A549 (cell line): ENCODE measurements around the gene SLC47A2. TPM values are rescaled to one million over a fixed set of nuclear protein-coding genes. Genes with fewer than 3 reads are reported as not detected.

Source experiments
- ATAC-seq, 2 experiments: fragments of 200-7000 bp in 1 of 2; fragments of >200 bp in 1 of 2; cut with Nextera tagmentation in 1 of 2; cut with Tn5 transposase in 1 of 2; 3 replicates each; pipeline versions ENCODE4 v1.8.0 to v1.9.1; 2018 to 2020; ENCODE audit warnings: mild to moderate bottlenecking in 1 of 2, moderate library complexity in 1 of 2
- CTCF ChIA-PET: fragments of 300-600 bp; sonication (Branson Sonifier 250); formaldehyde crosslinking; extraction: SDS; loops from one replicate; lab custom pipeline; 2021; ENCODE audit warnings: antibody characterized with exemption, inconsistent platforms; lab: Yijun Ruan, JAX
- POLR2A ChIA-PET: fragments of 350-600 bp; formaldehyde crosslinking; extraction: SDS; loops from one replicate; lab custom pipeline; 2021; ENCODE audit warnings: antibody characterized with exemption, inconsistent platforms; lab: Yijun Ruan, JAX
- DNase-seq, 2 experiments: peaks; one replicate each; pipeline versions ENCODE4 v3.0.0 to v3.0.0-alpha.2; 2011 to 2016; ENCODE audit warnings: low read depth in 1 of 2, low spot score in 1 of 2
- FAIRE-seq: peaks from 2 replicates; lab custom pipeline; 2011; peaks lifted over from hg19 to GRCh38; lab: Jason Lieb, UNC
- H3K27ac ChIP-seq, 2 experiments: fragments of >200 bp; sonication (Bioruptor Twin); formaldehyde crosslinking; 3 replicates each; pipeline ENCODE4 v1.5.1; 2016 to 2017
- H3K4me1 ChIP-seq: fragments of >200 bp; sonication (Bioruptor Twin); formaldehyde crosslinking; 3 replicates; pipeline ENCODE4 v1.6.1; 2016
- H3K4me2 ChIP-seq: fragments of >200 bp; sonication (Bioruptor Twin); formaldehyde crosslinking; 3 replicates; pipeline ENCODE4 v1.6.1; 2016
- H3K4me3 ChIP-seq: fragments of >200 bp; sonication (Bioruptor Twin); formaldehyde crosslinking; 3 replicates; pipeline ENCODE4 v1.5.1; 2016
- H3K9me3 ChIP-seq: fragments of >200 bp; sonication (Bioruptor Twin); formaldehyde crosslinking; 3 replicates; pipeline ENCODE4 v1.6.1; 2016
- CBX8 ChIP-seq: fragments of 200-600 bp; sonication (generic); IDR thresholded peaks from 2 replicates; pipeline ENCODE4 v1.6.1; 2016
- EHF ChIP-seq: fragments of 250-450 bp; sonication (Bioruptor Pico); IDR thresholded peaks from 2 replicates; pipeline ENCODE4 v1.5.0; 2020; ENCODE audit warnings: mild to moderate bottlenecking
- EP300 ChIP-seq, 2 experiments: fragments of >200 bp; sonication (Bioruptor Twin); formaldehyde crosslinking; IDR thresholded peaks; 2 replicates in 1 of 2; 3 replicates in 1 of 2; pipeline ENCODE4 v1.6.1; 2016 to 2017
- FOSB ChIP-seq: fragments of 250-450 bp; sonication (Bioruptor Pico); IDR thresholded peaks from 2 replicates; pipeline ENCODE4 v1.5.0; 2020; ENCODE audit warnings: mild to moderate bottlenecking, moderate library complexity
- HEYL ChIP-seq: fragments of 250-450 bp; sonication (Bioruptor Pico); IDR thresholded peaks from 2 replicates; pipeline ENCODE4 v1.8.0; 2021; ENCODE audit warnings: mild to moderate bottlenecking, moderate library complexity
- JUN ChIP-seq, 2 experiments: fragments of >200 bp; sonication (Bioruptor Twin); formaldehyde crosslinking; IDR thresholded peaks; 2 replicates in 1 of 2; 3 replicates in 1 of 2; pipeline ENCODE4 v1.6.1; 2016 to 2017
- JUNB ChIP-seq: fragments of >200 bp; sonication (Bioruptor Twin); formaldehyde crosslinking; IDR thresholded peaks from 2 replicates; pipeline ENCODE4 v1.6.1; 2016
- PHF8 ChIP-seq: fragments of 200-600 bp; sonication (generic); IDR thresholded peaks from 2 replicates; pipeline ENCODE4 v1.6.1; 2016; ENCODE audit warnings: low read depth, mild to moderate bottlenecking, antibody characterized with exemption, moderate library complexity, borderline replicate concordance
- POLR2A ChIP-seq: IDR thresholded peaks from 2 replicates; pipeline ENCODE4 v1.6.1; 2012; ENCODE audit warnings: mild to moderate bottlenecking, low read length
- RNF2 ChIP-seq: fragments of 200-600 bp; sonication (generic); IDR thresholded peaks from 2 replicates; pipeline ENCODE4 v1.6.1; 2016; ENCODE audit warnings: low read depth, mild to moderate bottlenecking, antibody characterized with exemption, moderate library complexity, borderline replicate concordance
- SMC3 ChIP-seq: fragments of >200 bp; sonication (Bioruptor Twin); formaldehyde crosslinking; IDR thresholded peaks from 3 replicates; pipeline ENCODE4 v1.6.1; 2018; ENCODE audit warnings: inconsistent platforms
- SREBF2 ChIP-seq: fragments of 450-650 bp; IDR thresholded peaks from 2 replicates; pipeline ENCODE4 v1.6.1; 2014; ENCODE audit warnings: mild to moderate bottlenecking, moderate library complexity
- TFCP2L1 ChIP-seq: fragments of 250-450 bp; sonication (Bioruptor Pico); IDR thresholded peaks from 2 replicates; pipeline ENCODE4 v1.5.0; 2021; ENCODE audit warnings: mild to moderate bottlenecking
- USF2 ChIP-seq: fragments of 450-650 bp; IDR thresholded peaks from 2 replicates; pipeline ENCODE4 v1.6.1; 2014; ENCODE audit warnings: antibody characterized with exemption
- ZFP36 ChIP-seq: fragments of 450-650 bp; IDR thresholded peaks from 2 replicates; pipeline ENCODE4 v1.6.1; 2014; ENCODE audit warnings: borderline replicate concordance; ENCODE audit not compliant: partially characterized antibody
- ZNF302 ChIP-seq: fragments of 250-450 bp; sonication (Bioruptor Pico); IDR thresholded peaks from 2 replicates; pipeline ENCODE4 v1.9.0; 2021; ENCODE audit warnings: inconsistent platforms, mild to moderate bottlenecking, moderate library complexity
- ZSCAN20 ChIP-seq: fragments of 250-450 bp; sonication (Bioruptor Pico); IDR thresholded peaks from 2 replicates; pipeline ENCODE4 v1.8.0; 2022; ENCODE audit warnings: mild to moderate bottlenecking, moderate library complexity
- whole genome bisulfite sequencing: methylation state at CpG from one replicate; pipeline ENCODE4 v1.1.6; 2017; ENCODE audit errors: missing lambda C conversion rate; 5-methylcytosine and 5-hydroxymethylcytosine counted together
- polyA plus RNA-seq, 4 experiments: library from polyadenylated mRNA; depleted of rRNA in 3 of 4; stranded (reverse); fragments of >200 nt; fragmentation: RNase III in 1 of 4; extraction: RNeasy Plus Mini Kit Qiagen cat#74134 plus additional on column Dnase treatment in 1 of 4; gene quantifications; 2 replicates in 3 of 4; 3 replicates in 1 of 4; pipeline ENCODE4 v1.2.3, GENCODE V29; 2011 to 2017
- TF ChIP-seq, protein P1 (sequence below): fragments of >200 bp; sonication (Bioruptor Twin); formaldehyde crosslinking; IDR thresholded peaks from 3 replicates; pipeline ENCODE4 v1.5.1; 2016

SLC47A2 gene
- polyA plus RNA-seq, 2 of the 4 experiments (the other 2 are of a cell fraction) = 0.13 to 0.27 TPM

DNA sequence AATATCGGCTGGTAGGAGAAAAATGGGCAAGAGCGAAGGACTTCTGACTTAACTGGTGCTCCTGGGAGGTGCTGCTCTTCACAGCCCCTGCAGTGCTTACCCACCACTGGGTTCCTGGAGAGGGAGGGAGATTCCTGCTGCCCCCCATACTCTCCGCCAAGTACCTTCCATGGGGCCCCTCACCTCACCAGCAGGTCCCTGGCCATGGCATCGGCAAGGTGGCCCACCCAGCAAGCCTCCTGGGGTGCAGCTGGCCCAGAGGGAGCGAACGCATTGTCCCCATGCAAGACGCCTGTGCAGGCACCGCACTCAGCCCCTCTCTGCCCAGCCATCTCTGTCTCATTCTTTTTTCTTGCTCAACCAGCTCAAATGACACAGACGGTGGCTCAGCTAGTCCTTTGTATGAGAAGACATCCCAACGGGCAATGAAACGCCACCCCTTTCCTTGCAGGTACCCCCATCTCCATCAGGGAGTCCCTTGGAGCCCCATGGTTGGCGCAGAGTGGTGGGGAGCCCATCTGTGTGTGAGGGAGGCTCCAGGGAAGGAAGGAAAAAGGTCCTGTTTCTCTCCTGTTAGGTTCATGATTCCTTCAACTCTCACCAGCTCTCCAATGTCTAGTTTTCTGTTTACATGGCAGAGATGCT is 41.3 kb upstream of the SLC47A2 start:
- FAIRE-seq = no peak
- Histone ChIP-seq H3K9me3 (no peaks in the 10 kb centered on the region), H3K4me3 (no peak overlapping the region), H3K4me2 (no peak overlapping the region), H3K27ac (peak overlapping the region; percentile 47 to 98; a peak in 5 of 6 replicates), H3K4me1 (peaks cover 28% of the 10 kb centered on the region)
- DNase-seq = no peak
- ATAC-seq = no peak
- ChIA-PET CTCF (interaction anchor here (0.6 to 22.4 kb wide), 13 partner anchors 5 to 395 kb away, joined by 3 to 681 read pairs (median 8); partner anchors contain the start of genes ALDH3A1, ALDH3A2, B9D1 and SLC47A1), POLR2A (no interaction called here)
- 93% methylated on average over 12 of the region's 12 CpGs for WGBS
- no peak for TF ChIP-seq SMC3
- no peak for TF ChIP-seq FOSB (CRISPR knock-in tag)
- no peak for TF ChIP-seq EHF (CRISPR knock-in tag)
- no peak for TF ChIP-seq RNF2
- no peak for TF ChIP-seq JUNB

- TF ChIP-seq CBX8 = no peak
- TF ChIP-seq PHF8 = no peak
- H3K4me1 ChIP-seq = peaks cover 34% of the 10 kb centered on the region
- no peak overlapping the region for H3K4me2 ChIP-seq
- WGBS = 95% methylated on average over 10 of the region's 10 CpGs
- ATAC-seq (no peak), FAIRE-seq (no peak), DNase-seq (no peak)
- no peak overlapping the region for H3K4me3 ChIP-seq
- POLR2A ChIA-PET = interaction anchor here (5.6 kb wide), 1 partner anchor 109 kb away, joined by 87 read pairs; the partner anchor contains the start of gene ALDH3A2
- H3K27ac ChIP-seq = peak overlapping the region; percentile 98 to 100
- CTCF ChIA-PET = interaction anchor here (1.0 to 22.4 kb wide), 12 partner anchors 6 to 393 kb away, joined by 3 to 681 read pairs (median 7); partner anchors contain the start of genes ALDH3A1, ALDH3A2, B9D1 and SLC47A1
- no peaks in the 10 kb centered on the region for H3K9me3 ChIP-seq
Measured at GRCh38 chr17:19756546-19756945, 40.2 kb upstream of the SLC47A2 start.

GRCh38 chr17:19755821-19756510 is 39.6 kb upstream of the SLC47A2 start:
- WGBS = 96% methylated on average over 11 of the region's 11 CpGs
- H3K4me1 ChIP-seq = peaks cover 40% of the 10 kb centered on the region
- no peak for TF ChIP-seq POLR2A
- TF ChIP-seq ZNF302 = no peak
- no peak for TF ChIP-seq TFCP2L1 (CRISPR knock-in tag)
- no peak for TF ChIP-seq FOSB (CRISPR knock-in tag)
- TF ChIP-seq SREBF2 = no peak
- TF ChIP-seq JUN (IDR thresholded peaks at IDR 0.05) = no peak
- TF ChIP-seq SMC3 = no peak
- no peak for TF ChIP-seq ZFP36
- TF ChIP-seq USF2 = no peak
- TF ChIP-seq EHF (CRISPR knock-in tag) = no peak
- TF ChIP-seq, protein P1, sequence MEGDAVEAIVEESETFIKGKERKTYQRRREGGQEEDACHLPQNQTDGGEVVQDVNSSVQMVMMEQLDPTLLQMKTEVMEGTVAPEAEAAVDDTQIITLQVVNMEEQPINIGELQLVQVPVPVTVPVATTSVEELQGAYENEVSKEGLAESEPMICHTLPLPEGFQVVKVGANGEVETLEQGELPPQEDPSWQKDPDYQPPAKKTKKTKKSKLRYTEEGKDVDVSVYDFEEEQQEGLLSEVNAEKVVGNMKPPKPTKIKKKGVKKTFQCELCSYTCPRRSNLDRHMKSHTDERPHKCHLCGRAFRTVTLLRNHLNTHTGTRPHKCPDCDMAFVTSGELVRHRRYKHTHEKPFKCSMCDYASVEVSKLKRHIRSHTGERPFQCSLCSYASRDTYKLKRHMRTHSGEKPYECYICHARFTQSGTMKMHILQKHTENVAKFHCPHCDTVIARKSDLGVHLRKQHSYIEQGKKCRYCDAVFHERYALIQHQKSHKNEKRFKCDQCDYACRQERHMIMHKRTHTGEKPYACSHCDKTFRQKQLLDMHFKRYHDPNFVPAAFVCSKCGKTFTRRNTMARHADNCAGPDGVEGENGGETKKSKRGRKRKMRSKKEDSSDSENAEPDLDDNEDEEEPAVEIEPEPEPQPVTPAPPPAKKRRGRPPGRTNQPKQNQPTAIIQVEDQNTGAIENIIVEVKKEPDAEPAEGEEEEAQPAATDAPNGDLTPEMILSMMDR = no peak
- no peak for TF ChIP-seq HEYL (CRISPR knock-in tag)
- no peak for TF ChIP-seq ZSCAN20 (CRISPR knock-in tag)
- TF ChIP-seq EP300 (IDR thresholded peaks at IDR 0.05) = no peak
- DNase-seq (no peak), FAIRE-seq (no peak), ATAC-seq (no peak)
- no peaks in the 10 kb centered on the region for H3K9me3 ChIP-seq
- no peak overlapping the region for H3K4me3 ChIP-seq
- CTCF ChIA-PET = interaction anchor here (0.6 to 22.4 kb wide), 17 partner anchors 6 to 393 kb away, joined by 3 to 681 read pairs (median 8); partner anchors contain the start of genes ALDH3A1, ALDH3A2, B9D1 and SLC47A1
- H3K27ac ChIP-seq = peak overlapping the region; percentile 98 to 100
- POLR2A ChIA-PET = interaction anchor here (5.6 kb wide), 1 partner anchor 108 kb away, joined by 87 read pairs; the partner anchor contains the start of gene ALDH3A2
- no peak overlapping the region for H3K4me2 ChIP-seq
